Panc1 (cell line): ENCODE data around the gene MRPL42. TPM values are rescaled to one million over a fixed set of nuclear protein-coding genes. Genes with fewer than 3 reads are reported as not detected.

Source experiments
- ATAC-seq: fragments of 200-7000 bp; cut with Tn5 transposase; 2 replicates; pipeline ENCODE4 v1.9.1; 2020; ENCODE audit warnings: mild to moderate bottlenecking, moderate library complexity
- BruUV-seq: library from RNA; stranded (reverse); fragments of 400-500 nt; replicated peaks from 2 replicates; lab custom pipeline; 2021; lab: Mats Ljungman, UMichigan
- CTCF ChIA-PET: fragments of 300-600 bp; sonication (Branson Sonifier 250); formaldehyde crosslinking; loops from one replicate; lab custom pipeline; 2022; ENCODE audit warnings: antibody characterized with exemption; lab: Charles Lee
- POLR2A ChIA-PET: fragments of 300-600 bp; sonication (Branson Sonifier 250); formaldehyde crosslinking; loops from one replicate; lab custom pipeline; 2022; ENCODE audit warnings: antibody characterized with exemption; lab: Charles Lee
- DNase-seq: peaks from one replicate; pipeline ENCODE4 v3.0.0-alpha.2; 2010; ENCODE audit warnings: low read depth, low spot score
- H3K27ac ChIP-seq: 2 replicates; pipeline ENCODE4 v1.5.1; 2011; ENCODE audit warnings: mild to moderate bottlenecking, low read length, inconsistent platforms
- H3K27me3 ChIP-seq: fragments of 200-500 bp; sonication (Bioruptor generic); 2 replicates; pipeline ENCODE4 v1.6.0; 2014; ENCODE audit warnings: low read length, inconsistent platforms; ENCODE audit not compliant: control insufficient read depth, insufficient read depth
- H3K36me3 ChIP-seq: fragments of 200-500 bp; sonication (Bioruptor generic); 2 replicates; pipeline ENCODE4 v1.5.1; 2014; ENCODE audit warnings: inconsistent platforms, mild to moderate bottlenecking, low read length, moderate library complexity; ENCODE audit not compliant: control insufficient read depth, insufficient read depth
- H3K4me1 ChIP-seq: 2 replicates; pipeline ENCODE4 v1.5.1; 2011; ENCODE audit warnings: inconsistent platforms, mild to moderate bottlenecking, low read length, moderate library complexity; ENCODE audit not compliant: control insufficient read depth, insufficient read depth
- H3K4me3 ChIP-seq, 2 experiments: 2 replicates each; pipeline ENCODE4 v1.5.1; 2011 to 2012; ENCODE audit warnings: low read depth in 2 of 2, low read length in 2 of 2, mild to moderate bottlenecking in 2 of 2, inconsistent platforms in 1 of 2, moderate library complexity in 1 of 2
- H3K9me3 ChIP-seq: fragments of 200-500 bp; sonication (Bioruptor generic); 2 replicates; pipeline ENCODE4 v1.5.1; 2014; ENCODE audit warnings: low read depth, mild to moderate bottlenecking, inconsistent platforms, low read length, moderate library complexity; ENCODE audit not compliant: control insufficient read depth, insufficient read depth
- CTCF ChIP-seq: fragments of 450-650 bp; IDR thresholded peaks from 2 replicates; pipeline ENCODE4 v1.5.1; 2017; ENCODE audit warnings: mild to moderate bottlenecking
- POLR2AphosphoS5 ChIP-seq: IDR thresholded peaks from 2 replicates; pipeline ENCODE4 v1.6.1; 2012; ENCODE audit warnings: mild to moderate bottlenecking, low read depth, low read length, moderate library complexity
- REST ChIP-seq, 2 experiments: IDR thresholded peaks; 2 replicates each; pipeline ENCODE4 v1.6.1; 2011 to 2012; ENCODE audit warnings: low read depth in 2 of 2, control low read depth in 1 of 2, low read length in 1 of 2, mild to moderate bottlenecking in 1 of 2, moderate library complexity in 1 of 2; ENCODE audit not compliant: insufficient read depth in 1 of 2
- SIN3A ChIP-seq: IDR thresholded peaks from 2 replicates; pipeline ENCODE4 v1.6.1; 2012; ENCODE audit warnings: low read depth, mild to moderate bottlenecking, low read length, moderate library complexity, borderline replicate concordance; ENCODE audit not compliant: insufficient read depth
- TCF7L2 ChIP-seq: IDR thresholded peaks from 2 replicates; pipeline ENCODE4 v1.6.1; 2011; ENCODE audit warnings: mild to moderate bottlenecking, low read depth, low read length, inconsistent platforms
- in situ Hi-C: cut with HindIII; loops from 2 replicates; pipeline ENCODE4 v1.10.0; 2016; ENCODE audit warnings: low sequenced_read_pairs, low pct_unique_long_range_greater_than_20kb
- intact Hi-C: fragments of 100-400 bp; cut with micrococcal nuclease; formaldehyde crosslinking; loops from one replicate; pipeline ENCODE4 v1.10.0; 2022; ENCODE audit not compliant: unreplicated experiment
- total RNA-seq: library from RNA; stranded (reverse); gene quantifications from one replicate; pipeline ENCODE4 v1.2.1, GENCODE V29; 2021; ENCODE audit not compliant: unreplicated experiment

Gene MRPL42
- total RNA-seq, 1 experiment from 2014 or later, result 92.4 TPM

DNA sequence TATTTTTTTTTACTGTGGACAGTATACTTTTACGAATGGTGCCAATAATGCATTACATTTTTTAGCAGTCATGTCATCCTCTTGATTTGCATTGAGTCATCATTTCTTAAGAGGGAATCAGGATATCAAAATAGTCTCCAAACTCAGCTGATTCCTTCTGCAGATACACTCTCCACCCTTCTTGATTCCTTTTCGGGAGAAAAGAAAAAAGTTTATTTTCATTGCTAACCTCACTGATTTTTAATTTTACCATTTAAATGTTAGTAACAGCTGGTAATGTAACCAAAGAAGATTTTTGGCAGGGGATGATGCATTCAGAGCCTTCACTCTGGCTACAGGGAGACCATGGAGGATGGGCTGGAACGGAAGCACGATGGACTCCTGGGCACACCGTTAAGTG, 47.5 kb downstream of the MRPL42 start:
- intact Hi-C loops (no loop called here), in situ Hi-C loops (no loop called here)
- H3K4me1 ChIP-seq, result no peaks in the 10 kb centered on the region; the same call in 1 of the 2 replicates
- H3K9me3 ChIP-seq, result no peaks in the 10 kb centered on the region
- no peak for TF ChIP-seq REST (IDR thresholded peaks at IDR 0.05; ENCODE audit: insufficient read depth in 1 of 2, low read depth in 2 of 2, low read length in 1 of 2)
- no peak for TF ChIP-seq SIN3A
- TF ChIP-seq CTCF, result no peak
- TF ChIP-seq TCF7L2, result no peak
- TF ChIP-seq POLR2AphosphoS5, result no peak
- ChIA-PET POLR2A (interaction anchor here (0.6 kb wide), 1 partner anchor 164 kb away, joined by 3 read pairs; no protein-coding TSS in a partner anchor), CTCF (interaction anchor here (0.7 kb wide), 1 partner anchor 13 kb away, joined by 3 read pairs; no protein-coding TSS in a partner anchor)
- no TSS peak for BruUV-seq
- no peaks in the 10 kb centered on the region for H3K36me3 ChIP-seq
- no peak overlapping the region for H3K4me3 ChIP-seq
- peak; percentile 73 for ATAC-seq
- DNase-seq, result peak; percentile 25
- no peaks in the 10 kb centered on the region for H3K27me3 ChIP-seq
- no peak overlapping the region for H3K27ac ChIP-seq

- TF ChIP-seq SIN3A, result no peak
- TF ChIP-seq POLR2AphosphoS5, result no peak
- no peak for TF ChIP-seq CTCF
- TF ChIP-seq REST (IDR thresholded peaks at IDR 0.05; ENCODE audit: insufficient read depth in 1 of 2, low read depth in 2 of 2, low read length in 1 of 2), result no peak
- no peak for TF ChIP-seq TCF7L2
- Histone ChIP-seq H3K9me3 (no peaks in the 10 kb centered on the region), H3K4me3 (no peak overlapping the region), H3K4me1 (no peaks in the 10 kb centered on the region; the same call in 1 of the 2 replicates), H3K27me3 (no peaks in the 10 kb centered on the region), H3K36me3 (no peaks in the 10 kb centered on the region), H3K27ac (no peak overlapping the region)
- ATAC-seq (no peak), DNase-seq (no peak)
- no TSS peak for BruUV-seq
- in situ Hi-C loops, result no loop called here
- POLR2A ChIA-PET, result no interaction called here
- CTCF ChIA-PET, result no interaction called here
- intact Hi-C loops, result no loop called here
Observed at GRCh38 chr12:93518725-93519124, 51.4 kb downstream of the MRPL42 start.
